Mesodermal cell (in vitro differentiated cells): ENCODE results near the gene TNFRSF8.

Experiments used
- H3K27ac ChIP-seq: 2 replicates; pipeline ENCODE4 v1.7.0; 2013; ENCODE audit warnings: mild to moderate bottlenecking, low read depth, low read length, moderate library complexity; ENCODE audit not compliant: severe bottlenecking
- H3K36me3 ChIP-seq: 2 replicates; pipeline ENCODE4 v1.7.1; 2013; ENCODE audit warnings: mild to moderate bottlenecking, low read length, moderate library complexity; ENCODE audit not compliant: control insufficient read depth, insufficient read depth
- H3K4me1 ChIP-seq: one replicate; pipeline ENCODE4 v1.7.1; 2013; ENCODE audit warnings: mild to moderate bottlenecking, low read length; ENCODE audit not compliant: insufficient read depth, control insufficient read depth, poor library complexity, severe bottlenecking
- H3K4me3 ChIP-seq: 2 replicates; pipeline ENCODE4 v1.7.0; 2013; ENCODE audit warnings: low read length, control low read depth, mild to moderate bottlenecking; ENCODE audit not compliant: insufficient read depth, poor library complexity, severe bottlenecking; ENCODE audit errors: extremely low read depth
- H3K9me3 ChIP-seq: 2 replicates; pipeline ENCODE4 v1.7.1; 2013; ENCODE audit warnings: mild to moderate bottlenecking, low read length, moderate library complexity; ENCODE audit not compliant: control insufficient read depth
- WGBS, 2 experiments: methylation state at CpG; one replicate each; pipeline ENCODE4 v1.1.5; 2013; ENCODE audit warnings: missing lambda C conversion rate in 2 of 2; ENCODE audit not compliant: insufficient coverage in 2 of 2; 5-methylcytosine and 5-hydroxymethylcytosine counted together

Gene TNFRSF8

DNA sequence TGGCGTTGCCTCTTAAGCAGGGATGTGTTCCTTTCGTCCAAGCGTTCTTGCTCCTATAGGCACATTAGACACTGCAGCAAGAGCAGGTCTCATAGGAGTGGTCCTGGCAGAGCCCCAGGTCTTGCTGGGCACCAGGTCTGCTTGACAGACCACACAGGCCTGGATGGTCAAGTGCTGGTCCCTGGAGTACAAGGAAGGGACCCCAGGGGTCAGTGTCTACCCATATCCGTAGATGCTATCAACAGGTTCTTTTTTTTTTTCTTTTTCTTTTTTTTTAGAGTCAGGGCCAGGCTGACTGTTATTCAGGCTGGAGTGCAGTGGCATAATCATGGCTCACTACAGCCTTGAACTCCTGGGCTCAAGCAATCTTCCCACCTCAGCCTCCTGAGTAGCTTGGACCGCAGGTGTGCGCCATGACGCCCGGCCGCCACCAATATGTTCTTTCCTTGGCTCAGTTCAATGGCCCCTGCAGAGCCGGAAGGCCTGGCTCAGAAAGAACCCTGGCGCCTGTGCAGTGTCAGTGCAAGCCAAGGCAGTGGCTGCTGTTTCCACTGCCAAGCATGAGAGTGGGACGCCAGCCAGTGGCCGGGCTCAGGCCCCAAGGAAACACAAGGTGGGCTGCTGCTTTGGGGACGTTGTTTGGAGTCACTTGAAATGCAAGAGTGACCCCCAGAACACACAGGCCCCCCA lies 10.0 kb upstream of the TNFRSF8 start:
- WGBS, 2 experiments: 88 to 96% methylated on average over 10 to 13 of the region's 14 CpGs
- H3K4me1 ChIP-seq: peaks cover 16% of the 10 kb centered on the region
- peak overlapping the region; percentile 51 for H3K27ac ChIP-seq
- no peaks in the 10 kb centered on the region for H3K36me3 ChIP-seq
- no peaks in the 10 kb centered on the region for H3K9me3 ChIP-seq
- no peak overlapping the region for H3K4me3 ChIP-seq

DNA sequence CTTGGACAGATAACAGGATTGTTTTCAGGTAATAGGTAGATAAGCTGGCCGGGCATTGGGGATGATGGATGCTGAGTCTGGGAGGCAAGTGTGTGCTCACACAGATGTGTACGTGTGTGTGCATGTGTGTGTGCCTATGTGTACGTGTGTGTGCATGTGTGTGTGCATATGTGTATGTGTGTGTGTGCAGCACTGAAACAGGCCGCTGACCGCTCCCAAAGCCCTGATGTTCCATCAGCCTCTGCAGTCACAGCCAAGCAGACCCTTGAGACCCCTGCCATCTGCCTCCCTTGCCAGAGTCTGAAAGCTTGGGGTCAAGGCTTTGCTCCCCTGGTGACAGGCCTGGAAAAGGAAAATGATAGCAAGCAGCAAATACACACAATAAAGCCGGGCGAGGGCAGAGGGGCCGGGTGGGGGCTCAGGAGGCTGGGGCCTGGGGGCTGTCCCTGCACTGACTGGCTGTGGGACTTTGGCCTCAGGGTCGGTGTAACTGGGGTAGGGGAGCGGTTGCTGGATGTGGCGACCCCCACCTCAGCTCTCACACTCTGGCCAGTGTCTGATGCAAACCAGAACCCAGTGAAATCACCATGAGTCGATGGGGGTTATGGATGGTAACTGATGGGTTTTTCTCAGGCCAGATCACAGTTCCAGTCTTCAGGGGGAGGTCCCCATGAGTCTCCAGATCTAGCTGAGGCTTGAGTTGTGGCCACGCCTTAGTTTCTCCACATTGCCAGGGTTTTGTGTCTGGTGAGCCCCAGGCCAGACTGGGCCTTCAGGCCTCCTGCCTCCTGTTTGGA lies 9.2 kb upstream of the TNFRSF8 start:
- no peak overlapping the region for H3K4me3 ChIP-seq
- no peaks in the 10 kb centered on the region for H3K9me3 ChIP-seq
- 85 to 87% methylated on average over 3 to 12 of the region's 13 CpGs for WGBS, 2 experiments
- H3K36me3 ChIP-seq: no peaks in the 10 kb centered on the region
- peaks cover 16% of the 10 kb centered on the region for H3K4me1 ChIP-seq
- H3K27ac ChIP-seq: peak overlapping the region; percentile 51

- WGBS, 2 experiments: 74 to 79% methylated on average over 5 of the region's 6 CpGs
- peaks cover 16% of the 10 kb centered on the region for H3K4me1 ChIP-seq
- H3K27ac ChIP-seq: no peak overlapping the region
- H3K36me3 ChIP-seq: no peaks in the 10 kb centered on the region
- H3K9me3 ChIP-seq: no peaks in the 10 kb centered on the region
- no peak overlapping the region for H3K4me3 ChIP-seq
Observed at GRCh38 chr1:12055259-12055658, 7.8 kb upstream of the TNFRSF8 start.

DNA sequence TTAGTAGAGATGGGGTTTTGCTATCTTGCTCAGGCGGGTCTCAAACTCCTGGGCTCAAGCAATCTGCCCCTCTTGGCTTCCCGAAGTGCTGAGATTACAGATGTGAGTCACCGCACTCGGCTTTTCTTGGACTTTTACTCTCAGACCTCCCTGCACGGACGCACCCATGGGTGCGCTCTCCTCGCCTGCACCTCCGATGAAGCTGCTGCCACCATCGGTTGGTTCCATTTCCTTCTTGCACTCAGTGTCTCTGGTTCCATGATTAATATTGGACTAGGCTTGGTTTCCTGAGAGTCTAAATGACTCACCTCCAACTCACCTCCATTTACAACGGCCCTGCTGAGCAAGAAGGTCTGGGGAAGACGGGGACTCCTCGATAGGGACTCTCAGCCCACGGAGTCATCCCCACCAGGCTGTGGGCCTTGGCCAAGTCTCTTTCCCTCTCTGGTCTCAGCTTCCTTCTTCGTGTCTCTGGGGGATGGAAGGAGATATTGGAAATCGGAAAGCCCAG lies 6.7 kb upstream of the TNFRSF8 start:
- 91 to 95% methylated on average over 12 to 15 of the region's 16 CpGs for WGBS, 2 experiments
- Histone ChIP-seq H3K36me3 (no peaks in the 10 kb centered on the region), H3K4me3 (no peak overlapping the region), H3K4me1 (peaks cover 16% of the 10 kb centered on the region), H3K27ac (no peak overlapping the region), H3K9me3 (no peaks in the 10 kb centered on the region)

- Histone ChIP-seq H3K27ac (no peak overlapping the region), H3K36me3 (no peaks in the 10 kb centered on the region), H3K4me3 (no peak overlapping the region), H3K9me3 (no peaks in the 10 kb centered on the region), H3K4me1 (peaks cover 11% of the 10 kb centered on the region)
Observed at GRCh38 chr1:12057382-12057781, 5.7 kb upstream of the TNFRSF8 start.

DNA sequence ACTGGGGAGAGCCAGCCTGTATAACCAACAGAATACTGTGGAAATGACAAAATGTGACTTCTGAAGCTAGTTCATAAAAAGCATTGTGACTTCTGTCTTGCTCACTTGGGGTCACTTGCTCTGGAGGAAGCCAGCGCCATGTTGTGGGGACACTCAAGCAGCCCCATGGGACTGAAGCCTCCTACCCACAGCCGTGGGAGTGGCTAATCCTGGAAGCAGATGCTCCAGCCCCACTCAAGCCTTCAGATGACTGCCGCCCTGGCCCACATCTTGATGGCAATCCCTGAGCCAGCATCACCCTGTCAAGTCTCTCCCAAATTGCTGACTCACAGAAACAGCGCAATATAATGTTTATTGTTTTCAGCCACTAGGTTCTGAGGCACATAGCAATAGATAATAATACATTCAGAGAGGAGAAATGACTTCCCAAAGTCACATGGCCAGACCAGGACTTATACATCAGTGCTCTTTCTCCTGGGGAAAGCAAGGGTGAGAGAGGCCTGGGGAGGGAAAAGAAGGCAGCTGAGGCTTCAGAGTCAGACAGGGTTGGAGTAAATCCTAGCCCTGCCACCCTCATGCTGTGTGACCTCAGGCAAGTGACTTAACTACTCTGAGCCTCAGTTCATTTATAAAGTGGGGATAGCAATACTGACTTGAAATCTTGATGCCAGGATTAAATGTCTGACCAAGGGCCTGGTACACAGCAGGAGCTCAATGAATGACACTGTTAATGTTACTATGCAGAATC lies 5.0 kb upstream of the TNFRSF8 start:
- Histone ChIP-seq H3K9me3 (no peaks in the 10 kb centered on the region), H3K36me3 (no peaks in the 10 kb centered on the region), H3K27ac (no peak overlapping the region), H3K4me1 (peaks cover 9% of the 10 kb centered on the region), H3K4me3 (no peak overlapping the region)
- 86 to 88% methylated on average over 2 to 4 of the region's 4 CpGs for WGBS, 2 experiments

DNA sequence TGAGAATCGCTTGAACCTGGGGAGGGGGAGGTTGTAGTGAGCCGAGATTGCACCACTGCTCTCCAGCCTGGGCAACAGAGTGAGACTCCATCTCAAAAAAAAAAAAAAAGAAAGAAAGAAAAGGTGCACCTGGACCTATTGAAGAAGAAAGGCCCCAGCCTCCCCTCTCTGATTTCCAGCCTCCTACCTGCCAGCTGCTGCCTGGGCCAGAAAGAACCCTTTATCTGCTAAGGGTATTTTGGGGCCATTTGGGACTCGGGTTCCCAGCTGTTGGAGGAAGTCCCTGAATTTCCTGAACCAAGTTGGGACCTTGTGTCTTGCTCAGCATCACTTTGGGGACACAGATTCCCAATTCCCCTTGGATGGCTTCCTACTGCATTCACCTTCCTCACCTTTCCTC lies 3.9 kb upstream of the TNFRSF8 start:
- Histone ChIP-seq H3K27ac (no peak overlapping the region), H3K4me3 (no peak overlapping the region), H3K9me3 (no peaks in the 10 kb centered on the region), H3K36me3 (no peaks in the 10 kb centered on the region), H3K4me1 (peaks cover 14% of the 10 kb centered on the region)
- WGBS, 2 experiments: 100% methylated on average over 1 to 3 of the region's 3 CpGs

DNA sequence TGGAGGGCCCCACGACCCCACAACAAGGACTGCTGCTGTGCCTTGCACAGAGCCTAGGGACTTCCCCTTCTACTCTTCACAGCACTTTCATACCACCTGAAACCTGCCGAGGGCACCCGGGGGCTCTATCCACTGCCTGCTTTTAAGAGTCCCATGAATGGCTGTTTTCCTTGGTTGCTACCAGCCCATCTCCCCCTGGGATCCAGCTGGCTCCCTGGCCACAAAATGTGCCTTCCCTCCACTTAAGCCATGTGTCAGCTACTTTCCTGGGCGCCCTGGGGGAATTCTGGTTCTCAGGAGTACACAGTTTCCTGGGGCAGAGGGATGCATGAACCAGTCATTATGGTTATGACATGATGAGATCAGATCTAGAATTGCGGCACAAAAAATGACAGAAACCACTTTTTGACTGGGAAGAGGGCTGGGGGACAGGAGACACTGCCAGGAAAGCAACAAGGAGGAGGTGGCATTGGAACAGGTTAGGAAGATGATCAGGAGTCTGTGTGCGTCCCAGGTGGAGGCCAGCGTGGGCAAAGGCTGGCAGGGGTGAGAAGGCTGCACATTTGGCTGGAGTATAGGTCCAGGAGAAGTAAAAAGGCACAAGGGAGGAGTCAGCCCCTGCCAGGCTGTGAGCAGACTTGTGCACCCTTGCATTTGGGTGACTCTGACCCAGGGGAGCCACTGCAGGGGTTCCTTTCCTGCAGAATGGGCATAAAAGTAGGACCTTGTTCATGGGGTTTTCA lies 3.2 kb upstream of the TNFRSF8 start:
- no peak overlapping the region for H3K4me3 ChIP-seq
- no peak overlapping the region for H3K27ac ChIP-seq
- H3K4me1 ChIP-seq: peaks cover 9% of the 10 kb centered on the region
- 71 to 72% methylated on average over 7 of the region's 7 CpGs for WGBS, 2 experiments
- H3K9me3 ChIP-seq: no peaks in the 10 kb centered on the region
- no peaks in the 10 kb centered on the region for H3K36me3 ChIP-seq

DNA sequence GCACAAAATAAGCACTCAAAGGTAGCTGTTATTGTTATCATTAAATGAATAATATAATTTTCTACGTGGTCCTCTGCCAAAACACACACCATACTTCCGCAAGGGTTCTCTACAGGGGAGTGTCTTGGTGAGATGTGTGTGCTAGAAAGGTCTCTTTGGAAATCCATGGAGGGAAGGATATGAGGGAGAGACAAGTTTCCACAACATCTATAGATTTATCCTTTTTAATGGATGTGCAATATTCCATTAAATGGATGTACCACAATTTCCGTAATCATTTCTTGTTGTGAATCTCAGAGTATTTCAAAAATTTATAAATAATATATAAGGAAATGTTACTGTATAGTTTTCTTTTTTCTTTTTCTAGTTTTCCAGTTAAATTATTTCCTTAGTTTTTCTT lies 2.6 kb upstream of the TNFRSF8 start:
- Histone ChIP-seq H3K9me3 (no peaks in the 10 kb centered on the region), H3K4me3 (no peak overlapping the region), H3K27ac (no peak overlapping the region), H3K4me1 (peaks cover 9% of the 10 kb centered on the region), H3K36me3 (no peaks in the 10 kb centered on the region)
- no CpG with 5 or more reads among the region's 3 CpGs for WGBS, 2 experiments
